A204.1 (cell line): ENCODE results near the gene MYBPC1.

Experiments used
- FAIRE-seq: peaks from 2 replicates; lab custom pipeline; 2012; peaks lifted over from hg19 to GRCh38; lab: Jason Lieb, UNC

MYBPC1 gene

DNA sequence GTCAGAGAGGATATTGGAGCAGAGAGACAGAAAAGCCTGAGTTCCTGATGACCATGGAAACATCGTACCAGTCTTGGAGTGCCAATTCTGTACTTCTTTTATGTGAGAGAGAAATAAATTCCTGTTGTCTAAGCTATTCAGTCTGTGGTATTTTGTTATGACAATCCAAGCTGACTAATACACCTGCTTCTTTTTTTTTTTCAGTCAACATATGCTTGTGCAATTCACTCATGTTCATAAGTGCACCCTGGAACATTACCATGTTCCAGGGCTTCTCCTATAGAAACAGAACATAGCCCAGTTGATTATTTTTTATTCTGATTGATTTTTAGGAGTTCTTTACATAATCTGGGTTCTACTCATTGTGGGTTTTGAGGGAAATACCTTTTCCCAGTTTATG, 100.9 kb downstream of the MYBPC1 start:
- FAIRE-seq: no peak

- FAIRE-seq: no peak
These were observed 101.8 kb downstream of the MYBPC1 start for GRCh38 chr12:101696251-101697196.

DNA sequence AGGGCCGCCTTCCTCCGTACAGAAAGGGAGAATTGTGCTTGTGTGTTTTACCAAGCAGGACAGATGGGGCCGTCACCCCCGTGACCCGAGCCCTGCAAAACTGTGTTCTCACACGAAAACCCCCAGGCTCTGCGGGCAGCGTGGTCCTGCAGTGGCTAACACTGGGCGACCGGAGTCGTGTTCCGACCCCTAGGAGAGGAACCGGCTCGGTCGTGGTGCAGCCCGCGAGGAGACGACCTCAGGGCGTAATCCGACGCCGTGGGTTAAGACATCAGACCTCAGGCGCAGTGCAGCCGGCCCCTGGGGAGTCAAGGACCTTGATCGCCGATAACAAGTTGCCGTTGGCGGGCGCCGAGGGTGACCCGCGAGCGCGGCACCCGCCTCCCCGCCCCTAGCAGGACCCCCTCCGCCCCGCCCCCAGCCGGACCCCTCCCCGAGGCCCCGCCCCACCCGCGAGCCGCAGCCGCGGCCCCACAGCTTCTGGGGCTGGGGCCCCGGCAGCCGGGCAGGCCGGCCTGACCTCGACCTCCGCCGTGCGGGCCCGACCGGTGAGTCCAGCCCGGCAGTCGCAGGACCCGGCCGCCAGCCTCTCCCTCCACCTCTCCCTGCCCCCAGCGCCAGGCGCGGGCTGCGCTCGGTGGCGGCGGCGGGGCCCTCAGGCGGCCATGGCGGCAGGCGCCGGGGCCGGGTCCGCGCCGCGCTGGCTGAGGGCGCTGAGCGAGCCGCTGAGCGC, 102.6 kb downstream of the MYBPC1 start, which contains the start of gene CHPT1:
Gene CHPT1, plus strand, starts transcription at position 444 of the 733 bp plus-strand sequence. Its CDS starts 222 bp downstream, at position 666.
- no peak for FAIRE-seq

DNA sequence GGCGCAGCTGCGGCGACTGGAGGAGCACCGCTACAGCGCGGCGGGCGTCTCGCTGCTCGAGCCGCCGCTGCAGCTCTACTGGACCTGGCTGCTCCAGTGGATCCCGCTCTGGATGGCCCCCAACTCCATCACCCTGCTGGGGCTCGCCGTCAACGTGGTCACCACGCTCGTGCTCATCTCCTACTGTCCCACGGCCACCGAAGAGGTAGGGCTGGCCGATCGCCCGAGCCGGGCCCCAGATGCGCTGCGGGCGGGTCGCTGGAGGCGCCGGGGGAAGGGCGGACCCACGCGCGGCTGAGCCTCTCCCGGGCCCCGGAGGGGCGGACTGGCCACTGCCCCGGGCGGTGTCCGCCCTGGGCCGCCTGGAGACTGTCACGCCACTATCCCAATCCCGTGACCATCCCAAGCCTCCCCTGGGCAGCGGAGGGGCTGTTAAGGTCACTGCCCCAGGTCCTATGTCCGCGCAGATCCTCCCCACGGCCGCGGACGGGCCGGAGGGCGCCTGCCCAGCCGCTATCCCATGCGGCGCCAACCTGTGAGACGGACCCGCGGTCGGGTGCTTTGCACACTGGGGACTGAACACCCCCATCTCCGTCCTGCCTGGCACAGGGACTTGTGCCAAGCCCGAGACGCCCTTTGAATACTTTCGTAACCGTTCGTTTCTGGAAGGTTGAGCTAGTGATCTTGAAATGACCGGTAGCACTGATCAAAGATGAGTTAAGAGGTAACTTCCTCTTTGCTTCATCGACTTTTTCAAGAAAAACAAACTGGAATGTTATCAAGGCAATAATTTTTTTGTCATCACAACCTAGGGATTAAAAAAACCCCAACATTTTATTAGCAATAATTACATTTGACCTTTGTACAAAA, 103.4 kb downstream of the MYBPC1 start:
- FAIRE-seq: no peak

DNA sequence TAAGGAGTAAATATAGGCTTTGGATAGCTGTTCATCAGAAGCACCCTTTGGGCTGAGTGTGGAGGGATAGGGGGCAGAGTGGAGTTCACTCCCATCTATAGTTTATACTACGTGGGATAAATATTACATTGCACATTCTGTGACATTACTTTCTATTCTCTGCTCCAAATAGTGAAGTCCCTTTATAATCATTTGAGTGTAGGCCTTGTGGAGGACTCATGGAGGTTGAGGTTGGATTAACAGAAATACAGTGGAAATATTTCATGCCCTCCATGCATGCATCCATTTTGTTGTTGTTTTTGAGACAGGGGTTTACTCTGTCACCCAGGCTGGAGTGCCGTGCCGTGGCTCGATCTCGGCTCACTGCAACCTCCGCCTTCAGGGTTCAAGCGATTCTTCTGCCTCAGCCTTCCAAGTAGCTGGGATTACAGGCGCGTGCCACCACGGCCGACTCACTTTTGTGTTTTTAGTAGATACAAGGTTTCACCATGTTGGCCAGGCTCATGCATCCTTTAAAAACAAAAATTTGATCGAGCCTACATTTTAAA, 104.1 kb downstream of the MYBPC1 start:
- FAIRE-seq: no peak

DNA sequence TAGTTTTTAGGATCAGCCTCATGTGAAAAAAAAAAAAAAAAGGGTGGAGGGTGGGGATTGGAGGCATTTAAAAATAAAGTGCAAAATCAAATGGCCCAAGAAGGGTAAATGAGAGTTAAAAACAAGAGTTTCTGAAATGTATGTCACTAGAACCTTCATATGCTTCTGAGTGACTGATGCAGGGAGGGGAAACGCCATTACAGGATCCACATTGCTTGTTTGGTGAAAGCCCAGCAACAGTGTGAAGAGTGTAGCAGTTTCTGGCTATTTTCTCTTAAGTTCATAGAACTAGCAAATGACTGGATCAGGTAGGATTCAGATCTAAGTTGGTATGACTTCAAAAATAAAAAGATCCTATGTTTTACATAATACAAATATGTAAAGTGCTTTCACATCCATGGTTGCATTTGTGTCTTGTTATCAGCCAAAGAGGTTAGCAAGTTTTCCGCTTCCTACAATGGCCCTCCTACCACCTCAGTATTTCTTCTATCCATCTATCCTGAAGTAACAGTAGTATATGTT, 105.6 kb downstream of the MYBPC1 start:
- no peak for FAIRE-seq

DNA sequence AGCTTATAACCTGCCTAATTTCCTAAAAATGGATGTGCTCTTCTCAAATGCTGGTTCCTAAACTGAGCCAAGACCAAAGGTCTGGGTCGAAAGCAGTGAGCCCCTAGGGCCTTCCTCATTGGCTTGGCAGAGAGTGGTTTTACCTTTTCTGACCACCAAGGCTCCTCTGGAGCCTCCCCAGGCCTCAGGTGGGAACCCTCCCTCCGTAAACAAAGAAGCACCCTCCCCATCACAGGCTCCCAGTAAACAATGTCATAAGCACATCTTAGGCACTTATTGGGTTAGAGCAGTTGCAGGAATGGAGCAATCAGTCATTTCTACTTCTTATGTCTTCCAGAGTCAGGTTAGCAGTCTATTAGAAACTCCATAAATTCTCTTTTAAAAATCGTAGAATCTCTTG, 108.7 kb downstream of the MYBPC1 start:
- no peak for FAIRE-seq

GRCh38 chr12:101706403-101706802, 111.6 kb downstream of the MYBPC1 start:
- no peak for FAIRE-seq

DNA sequence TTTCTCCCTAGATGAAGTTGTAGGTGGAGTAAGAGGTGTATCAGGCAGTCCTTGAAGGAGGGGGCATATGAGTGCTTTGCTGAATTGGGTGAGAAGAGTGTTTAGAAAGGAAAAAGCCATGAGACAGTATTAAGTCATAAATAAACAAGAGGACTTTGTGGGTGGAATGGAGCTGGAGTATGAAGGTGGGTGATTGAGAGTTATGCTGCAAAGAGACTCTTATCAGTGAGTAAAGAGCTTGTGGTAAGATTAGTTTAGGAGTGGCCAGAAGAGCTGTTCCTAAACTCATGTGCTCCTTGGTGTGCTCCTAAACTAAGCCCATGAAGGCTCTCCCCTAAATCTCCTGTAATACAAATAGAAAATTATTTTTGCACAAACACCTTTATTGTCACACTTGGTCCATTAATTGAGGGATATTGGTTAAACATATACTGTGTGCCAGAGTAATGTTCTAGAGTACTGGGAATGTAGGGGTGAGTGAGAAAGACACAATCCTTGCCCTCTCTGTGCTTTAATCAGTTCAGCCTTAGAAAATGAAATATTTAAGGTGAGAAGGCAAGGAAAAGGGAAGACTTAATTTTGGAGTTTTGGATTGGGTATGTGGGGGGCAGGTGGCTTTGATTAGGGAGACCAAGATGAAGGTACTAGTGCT, 112.5 kb downstream of the MYBPC1 start:
- no peak for FAIRE-seq

- FAIRE-seq: no peak
These were observed 115.5 kb downstream of the MYBPC1 start for GRCh38 chr12:101710288-101710687.

DNA sequence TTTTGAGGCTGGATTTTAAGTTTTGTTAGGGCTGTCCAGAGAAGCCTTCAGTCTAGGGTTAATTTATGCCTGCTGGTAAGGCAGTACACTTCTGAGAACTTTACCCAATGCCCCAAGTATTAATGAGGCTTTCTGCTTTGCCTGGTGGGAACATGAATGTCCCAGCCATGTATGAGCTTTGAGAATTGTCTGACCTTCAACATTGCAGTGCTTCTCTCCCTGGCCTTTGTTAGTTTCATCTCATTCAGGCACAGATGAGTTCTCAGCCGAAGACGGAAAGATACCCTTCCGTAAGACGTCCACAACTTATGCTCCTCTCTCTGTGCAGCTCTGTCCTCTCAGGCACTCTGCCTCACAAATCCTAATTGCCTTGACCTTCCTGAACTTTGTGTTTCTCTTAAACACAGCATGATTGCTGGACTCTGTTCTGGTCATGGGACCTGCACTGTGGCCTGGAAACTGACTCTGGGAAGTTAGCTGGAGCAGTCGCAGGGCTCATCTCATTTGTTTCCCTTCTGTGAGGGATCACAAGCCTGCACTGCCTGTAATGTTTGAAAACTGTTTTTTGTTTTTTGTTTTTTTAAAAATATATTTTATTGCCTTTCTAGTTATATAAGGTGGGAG, 118.4 kb downstream of the MYBPC1 start:
- no peak for FAIRE-seq

DNA sequence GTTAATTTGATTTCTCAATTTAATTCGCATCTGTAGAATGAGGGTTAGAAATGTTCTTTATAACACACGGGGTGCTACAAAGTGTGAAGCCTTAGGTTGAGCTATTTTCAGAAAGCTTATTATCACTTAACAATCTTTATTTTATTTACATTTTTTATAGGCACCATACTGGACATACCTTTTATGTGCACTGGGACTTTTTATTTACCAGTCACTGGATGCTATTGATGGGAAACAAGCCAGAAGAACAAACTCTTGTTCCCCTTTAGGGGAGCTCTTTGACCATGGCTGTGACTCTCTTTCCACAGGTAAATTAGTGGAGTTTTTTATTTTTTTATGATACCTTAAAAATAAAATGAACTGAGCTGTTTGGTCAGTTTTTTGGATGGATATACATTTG, 119.2 kb downstream of the MYBPC1 start:
- no peak for FAIRE-seq

- no peak for FAIRE-seq
These were observed 120.2 kb downstream of the MYBPC1 start for GRCh38 chr12:101714877-101715444.

DNA sequence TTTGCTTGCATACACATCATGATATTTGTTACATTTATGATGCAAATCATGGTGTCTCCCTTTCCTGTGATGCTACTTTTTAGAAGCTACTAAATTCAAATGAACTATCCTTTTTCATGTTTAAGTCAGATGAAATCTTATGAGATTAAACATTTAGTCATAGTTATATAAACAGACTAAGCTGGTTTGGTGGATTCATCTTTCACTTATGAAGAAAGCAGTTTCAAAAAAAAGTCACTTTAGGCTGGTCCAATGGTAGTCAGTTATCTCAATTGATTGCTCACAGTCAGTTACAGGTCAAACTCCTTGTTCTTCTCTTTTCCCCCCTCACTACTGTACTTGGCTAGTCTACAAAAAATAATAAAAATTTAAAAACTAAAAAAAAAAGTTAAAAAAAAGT, 124.8 kb downstream of the MYBPC1 start:
- FAIRE-seq: no peak

- no peak for FAIRE-seq
These were observed 125.3 kb downstream of the MYBPC1 start for GRCh38 chr12:101720118-101720517.

DNA sequence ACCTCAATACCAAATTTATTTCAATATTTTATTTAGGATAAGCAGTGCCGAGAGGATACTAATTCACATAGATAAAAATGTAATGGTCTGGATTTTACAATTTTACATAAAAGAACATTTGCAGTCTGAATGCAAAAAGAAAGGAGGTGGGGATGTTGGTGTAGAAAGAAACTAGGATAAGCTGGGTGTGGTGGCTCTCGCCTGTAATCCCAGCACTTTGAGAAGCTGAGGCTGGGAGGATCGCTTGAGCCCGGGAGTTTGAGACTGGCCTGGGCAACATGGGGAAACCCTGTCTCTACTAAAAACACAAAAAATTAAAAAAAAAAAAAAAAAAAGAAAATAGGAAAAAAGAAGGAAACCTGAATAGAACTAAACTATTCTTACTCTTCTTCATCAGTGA, 127.6 kb downstream of the MYBPC1 start:
- FAIRE-seq: no peak

DNA sequence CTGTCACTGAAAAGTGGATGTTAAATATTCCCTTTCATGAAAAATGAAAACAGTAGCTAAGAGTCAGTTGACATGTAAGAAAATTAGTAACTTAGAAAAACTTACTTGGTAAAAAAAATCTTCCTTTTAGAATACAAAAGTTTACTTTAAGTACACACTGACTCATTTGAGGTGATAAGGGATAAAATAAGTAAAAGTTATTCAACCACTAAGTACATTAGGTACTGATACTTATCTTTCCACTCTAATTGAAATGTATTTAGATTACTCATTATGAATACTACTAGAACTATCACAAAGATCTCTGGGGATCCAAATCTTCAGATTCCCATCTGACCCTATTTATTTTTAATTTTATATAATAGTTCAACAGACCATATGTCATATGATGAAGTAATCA, 132.3 kb downstream of the MYBPC1 start:
- FAIRE-seq: no peak

GRCh38 chr12:101729842-101730241, 135.1 kb downstream of the MYBPC1 start:
- FAIRE-seq: no peak

- no peak for FAIRE-seq
These were observed 137.5 kb downstream of the MYBPC1 start for GRCh38 chr12:101732318-101732717.

DNA sequence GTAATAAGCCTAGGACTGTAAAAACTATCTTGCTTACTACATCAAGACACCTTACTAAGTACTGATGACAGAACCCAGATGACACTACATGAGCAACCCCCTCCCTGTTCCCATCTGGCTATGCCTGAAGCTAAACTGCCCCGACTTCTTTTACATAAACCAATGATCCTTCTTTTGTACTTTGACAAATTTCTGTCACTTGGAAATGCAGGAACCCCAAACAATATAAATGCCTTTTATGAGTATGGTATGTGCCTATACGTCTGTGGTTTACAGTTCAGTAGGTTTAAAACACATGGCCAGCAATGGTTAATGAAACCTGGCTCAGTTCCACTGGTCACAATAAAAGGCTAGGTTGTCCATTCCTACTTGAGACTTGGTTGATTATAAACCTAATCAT, 138.4 kb downstream of the MYBPC1 start:
- FAIRE-seq: no peak
